GM19463 (cell line): ENCODE data around the gene ACBD3.
"Not testable (repeated sequence)": the region's sequence is repeated elsewhere in the genome, so short reads cannot be mapped to it uniquely, and the experiment has no call there.

Experiments used
- ATAC-seq: cut with Tn5 transposase; IDR thresholded peaks from one replicate; pipeline ENCODE4 v1.9.1; 2021; ENCODE audit warnings: mild to moderate bottlenecking, moderate library complexity; ENCODE audit not compliant: unreplicated experiment

ACBD3 gene

GRCh38 chr1:226186124-226187018 lies at the start of gene ACBD3:
TSS of gene ACBD3 (minus strand) at chr1:226186741. CDS start at chr1:226186675, 66 bp downstream.
- ATAC-seq: peak; percentile 95

- no peak for ATAC-seq
Observed at GRCh38 chr1:226233806-226234205, 47.3 kb upstream of the ACBD3 start.

GRCh38 chr1:226233293-226233692 lies 46.8 kb upstream of the ACBD3 start:
- ATAC-seq: peak; percentile 65

- ATAC-seq: no peak
Observed at GRCh38 chr1:226226601-226227000, 40.1 kb upstream of the ACBD3 start.

- peak; percentile 73 for ATAC-seq
Observed at GRCh38 chr1:226223786-226224244, 37.3 kb upstream of the ACBD3 start.

- ATAC-seq: peak; percentile 41
Observed at GRCh38 chr1:226223157-226223785, 36.7 kb upstream of the ACBD3 start, which contains the start of gene MIXL1. TSS of gene MIXL1 (plus strand) at chr1:226223664. CDS start at chr1:226223682, 18 bp downstream.

GRCh38 chr1:226222686-226223085 lies 36.1 kb upstream of the ACBD3 start:
- no peak for ATAC-seq

GRCh38 chr1:226220473-226221189 lies 34.1 kb upstream of the ACBD3 start:
- ATAC-seq: no peak

- ATAC-seq: no peak
Observed at GRCh38 chr1:226217273-226217672, 30.7 kb upstream of the ACBD3 start.

GRCh38 chr1:226216056-226216455 lies 29.5 kb upstream of the ACBD3 start:
- no peak for ATAC-seq

GRCh38 chr1:226215239-226215638 lies 28.7 kb upstream of the ACBD3 start:
- no peak for ATAC-seq

- no peak for ATAC-seq
Observed at GRCh38 chr1:226212545-226212944, 26.0 kb upstream of the ACBD3 start.

- no peak for ATAC-seq
Observed at GRCh38 chr1:226211181-226211821, 24.8 kb upstream of the ACBD3 start.

GRCh38 chr1:226210571-226211176 lies 24.1 kb upstream of the ACBD3 start:
- no peak for ATAC-seq

- ATAC-seq: no peak
Observed at GRCh38 chr1:226209307-226210059, 22.9 kb upstream of the ACBD3 start.

GRCh38 chr1:226207048-226207447 lies 20.5 kb upstream of the ACBD3 start:
- ATAC-seq: no peak

GRCh38 chr1:226204198-226204597 lies 17.7 kb upstream of the ACBD3 start:
- ATAC-seq: no peak

- ATAC-seq: no peak
Observed at GRCh38 chr1:226203655-226204054, 17.1 kb upstream of the ACBD3 start.

- no peak for ATAC-seq
Observed at GRCh38 chr1:226203240-226203639, 16.7 kb upstream of the ACBD3 start.

- ATAC-seq: not testable (repeated sequence)
Observed at GRCh38 chr1:226202666-226203065, 16.1 kb upstream of the ACBD3 start.
